HCT116 (cell line): Measurements from ENCODE around the gene HOXC12. TPM values are rescaled to one million over a fixed set of nuclear protein-coding genes. Genes with fewer than 3 reads are reported as not detected.

Experiments used
- ATAC-seq: fragments of 200-7000 bp; cut with Tn5 transposase; 2 replicates; pipeline ENCODE4 v1.9.1; 2020; ENCODE audit warnings: mild to moderate bottlenecking, moderate library complexity
- BruUV-seq: library from RNA; stranded (reverse); fragments of 400-500 nt; replicated peaks from 2 replicates; lab custom pipeline; 2021; lab: Mats Ljungman, UMichigan
- CTCF ChIA-PET: fragments of 300-600 bp; sonication (Branson Sonifier 250); formaldehyde crosslinking; loops from one replicate; lab custom pipeline; 2021; ENCODE audit warnings: antibody characterized with exemption; lab: Charles Lee
- POLR2A ChIA-PET: fragments of 300-600, 350-600 bp; sonication (Branson Sonifier 250); formaldehyde crosslinking; loops from one replicate; lab custom pipeline; 2021; ENCODE audit warnings: antibody characterized with exemption; lab: Charles Lee
- RAD21 ChIA-PET, 2 experiments: fragments of 300-600 bp; sonication (Branson Sonifier 250); formaldehyde crosslinking; loops; one replicate each; lab custom pipeline; 2023; ENCODE audit warnings: low total read pairs in 2 of 2; ENCODE audit not compliant: uncharacterized antibody in 2 of 2, unreplicated experiment in 2 of 2, low non-redundant PET in 1 of 2; lab: Charles Lee
- DNase-seq: peaks from one replicate; pipeline ENCODE4 v3.0.0-alpha.2; 2010; ENCODE audit warnings: low read depth, low spot score
- H2AFZ ChIP-seq: fragments of 200-600 bp; shearing (Covaris generic), sonication (generic); 2 replicates; pipeline ENCODE4 v1.6.1; 2017; ENCODE audit warnings: low read depth, mixed run types, mixed read lengths, antibody characterized with exemption, low read length; ENCODE audit not compliant: poor library complexity, severe bottlenecking
- H3K27ac ChIP-seq: 2 replicates; pipeline ENCODE4 v1.5.1; 2012; ENCODE audit warnings: low read depth, low read length
- H3K27me3 ChIP-seq: fragments of 200-600 bp; sonication (generic); 2 replicates; pipeline ENCODE4 v1.6.1; 2016; ENCODE audit warnings: mixed run types, low read length, mixed read lengths; ENCODE audit not compliant: insufficient read depth
- H3K36me3 ChIP-seq, 2 experiments: fragments of 200-500 bp in 1 of 2; fragments of 200-600 bp in 1 of 2; sonication (Bioruptor generic) in 1 of 2; sonication (generic) in 1 of 2; 2 replicates each; pipeline versions ENCODE4 v1.5.1 to v1.6.1; 2014 to 2016; ENCODE audit warnings: low read length in 2 of 2, inconsistent platforms in 1 of 2, mixed read lengths in 1 of 2, mixed run types in 1 of 2; ENCODE audit not compliant: insufficient read depth in 2 of 2, control insufficient read depth in 1 of 2
- H3K4me1 ChIP-seq, 2 experiments: fragments of 200-600 bp in 1 of 2; sonication (generic) in 1 of 2; 2 replicates each; pipeline versions ENCODE4 v1.5.1 to v1.6.1; 2012 to 2017; ENCODE audit warnings: low read length in 2 of 2, inconsistent platforms in 1 of 2, mild to moderate bottlenecking in 1 of 2, mixed read lengths in 1 of 2, mixed run types in 1 of 2, moderate library complexity in 1 of 2; ENCODE audit not compliant: insufficient read depth in 2 of 2, control insufficient read depth in 1 of 2
- H3K4me2 ChIP-seq: fragments of 200-600 bp; sonication (generic); 2 replicates; pipeline ENCODE4 v1.6.1; 2017; ENCODE audit warnings: mixed run types, low read length, mixed read lengths
- H3K4me3 ChIP-seq, 2 experiments: fragments of 200-600 bp in 1 of 2; sonication (generic) in 1 of 2; replicated peaks in 1 of 2; 2 replicates each; pipeline ENCODE4 v1.5.1; 2011 to 2016; ENCODE audit warnings: low read length in 2 of 2, control low read depth in 1 of 2, low read depth in 1 of 2, mild to moderate bottlenecking in 1 of 2, mixed read lengths in 1 of 2, mixed run types in 1 of 2
- H3K79me2 ChIP-seq: fragments of 200-600 bp; sonication (generic); 2 replicates; pipeline ENCODE4 v1.6.1; 2017; ENCODE audit warnings: mild to moderate bottlenecking, mixed run types, low read length, moderate library complexity, mixed read lengths; ENCODE audit not compliant: insufficient read depth
- H3K9ac ChIP-seq: fragments of 200-600 bp; sonication (generic); 2 replicates; pipeline ENCODE4 v1.6.1; 2016; ENCODE audit warnings: low read length, mixed read lengths
- H3K9me2 ChIP-seq: fragments of 200-600 bp; sonication (generic), shearing (Covaris generic); 2 replicates; pipeline ENCODE4 v1.6.1; 2017; ENCODE audit warnings: mixed run types, mild to moderate bottlenecking, moderate library complexity; ENCODE audit not compliant: insufficient read depth
- H3K9me3 ChIP-seq, 2 experiments: fragments of 200-500 bp in 1 of 2; fragments of 200-600 bp in 1 of 2; sonication (Bioruptor generic) in 1 of 2; sonication (generic) in 1 of 2; 2 replicates each; pipeline ENCODE4 v1.6.1; 2014 to 2017; ENCODE audit warnings: low read length in 2 of 2, mixed read lengths in 2 of 2, inconsistent platforms in 1 of 2, low read depth in 1 of 2, mild to moderate bottlenecking in 1 of 2, mixed run types in 1 of 2, moderate library complexity in 1 of 2; ENCODE audit not compliant: control insufficient read depth in 1 of 2, insufficient read depth in 1 of 2
- H4K20me1 ChIP-seq: fragments of 200-600 bp; sonication (generic), shearing (Covaris generic); 2 replicates; pipeline ENCODE4 v1.6.1; 2017; ENCODE audit warnings: mixed run types, mild to moderate bottlenecking, moderate library complexity; ENCODE audit not compliant: insufficient read depth
- CBX3 ChIP-seq: IDR thresholded peaks from 2 replicates; pipeline ENCODE4 v1.6.1; 2012; ENCODE audit warnings: low read depth
- EZH2 ChIP-seq: fragments of 200-600 bp; sonication (generic); IDR thresholded peaks from 2 replicates; pipeline ENCODE4 v1.6.1; 2017; ENCODE audit warnings: antibody characterized with exemption, mixed run types
- JUND ChIP-seq: IDR thresholded peaks from 2 replicates; pipeline ENCODE4 v1.6.1; 2012
- POLR2A ChIP-seq: IDR thresholded peaks from 2 replicates; pipeline ENCODE4 v1.7.0; 2011; ENCODE audit warnings: borderline replicate concordance; ENCODE audit not compliant: insufficient read depth, insufficient read length; ENCODE audit errors: extremely low read depth
- POLR2AphosphoS5 ChIP-seq: IDR thresholded peaks from 2 replicates; pipeline ENCODE4 v1.6.1; 2011; ENCODE audit warnings: mild to moderate bottlenecking, low read depth, low read length, moderate library complexity
- SP1 ChIP-seq: IDR thresholded peaks from 2 replicates; pipeline ENCODE4 v1.6.1; 2012; ENCODE audit warnings: low read depth
- TCF7L2 ChIP-seq: IDR thresholded peaks from 2 replicates; pipeline ENCODE4 v1.7.0; 2011; ENCODE audit warnings: borderline replicate concordance, inconsistent platforms; ENCODE audit not compliant: insufficient read depth, insufficient read length; ENCODE audit errors: extremely low read depth
- YY1 ChIP-seq: IDR thresholded peaks from 2 replicates; pipeline ENCODE4 v1.6.1; 2011; ENCODE audit warnings: low read length, low read depth, moderate library complexity, mild to moderate bottlenecking; ENCODE audit not compliant: insufficient replicate concordance; ENCODE audit errors: extremely low read depth
- ZFX ChIP-seq: fragments of 450-650 bp; IDR thresholded peaks from 2 replicates; pipeline ENCODE4 v1.6.1; 2017
- intact Hi-C: fragments of 100-400 bp; cut with micrococcal nuclease; formaldehyde crosslinking; loops from 2 replicates; pipeline ENCODE4 v1.10.0; 2022
- total RNA-seq: library from RNA; stranded (reverse); gene quantifications from one replicate; pipeline ENCODE4 v1.2.1, GENCODE V29; 2021; ENCODE audit not compliant: unreplicated experiment

Gene HOXC12
- total RNA-seq, 1 experiment from 2014 or later: not detected

- TF ChIP-seq POLR2A (no peak), TCF7L2 (no peak), CBX3 (no peak), EZH2 (no peak), POLR2AphosphoS5 (no peak), ZFX (no peak), YY1 (no peak)
Observed at GRCh38 chr12:53991077-53991460, 36.4 kb downstream of the HOXC12 start (continued).

GRCh38 chr12:53992377-53992889 lies 37.7 kb downstream of the HOXC12 start:
- POLR2A ChIA-PET: interaction anchor here (2.2 kb wide), 1 partner anchor 25 kb away, joined by 6 read pairs; no protein-coding TSS in a partner anchor
- intact Hi-C loops: no loop called here
- CTCF ChIA-PET: interaction anchor here (1.2 to 1.7 kb wide), 4 partner anchors 7 to 216 kb away, joined by 3 to 5 read pairs (median 4); partner anchors contain the start of genes HOXC10 and HOXC5

More at GRCh38 chr12:53992377-53992889, 37.7 kb downstream of the HOXC12 start:
- H3K27ac ChIP-seq: no peak overlapping the region
- no peak for DNase-seq
- no peak overlapping the region for H3K9ac ChIP-seq
- no TSS peak for BruUV-seq
- no peaks in the 10 kb centered on the region for H3K9me3 ChIP-seq
- H4K20me1 ChIP-seq: no peaks in the 10 kb centered on the region
- TF ChIP-seq SP1 (no peak), JUND (no peak)
- ATAC-seq: no peak
- peaks cover 22% of the 10 kb centered on the region for H3K79me2 ChIP-seq
- no peak overlapping the region for H3K4me3 ChIP-seq
- no peaks in the 10 kb centered on the region for H3K36me3 ChIP-seq
- H3K4me2 ChIP-seq: no peak overlapping the region
- no peak overlapping the region for H2AFZ ChIP-seq
- RAD21 ChIA-PET: no interaction called here
- H3K27me3 ChIP-seq: no peaks in the 10 kb centered on the region
- H3K4me1 ChIP-seq: peaks cover 13 to 31% of the 10 kb centered on the region in 2 experiments
- H3K9me2 ChIP-seq: no peaks in the 10 kb centered on the region
